GM12801 (cell line): ENCODE measurements around the gene ALOX15B.

ENCODE experiments used
- TF ChIP-seq, protein P1 (sequence below): IDR thresholded peaks from one replicate; pipeline ENCODE4 v1.5.1; 2011; ENCODE audit warnings: control low read depth; ENCODE audit not compliant: insufficient read length; ENCODE audit errors: extremely low read depth

ALOX15B gene

DNA sequence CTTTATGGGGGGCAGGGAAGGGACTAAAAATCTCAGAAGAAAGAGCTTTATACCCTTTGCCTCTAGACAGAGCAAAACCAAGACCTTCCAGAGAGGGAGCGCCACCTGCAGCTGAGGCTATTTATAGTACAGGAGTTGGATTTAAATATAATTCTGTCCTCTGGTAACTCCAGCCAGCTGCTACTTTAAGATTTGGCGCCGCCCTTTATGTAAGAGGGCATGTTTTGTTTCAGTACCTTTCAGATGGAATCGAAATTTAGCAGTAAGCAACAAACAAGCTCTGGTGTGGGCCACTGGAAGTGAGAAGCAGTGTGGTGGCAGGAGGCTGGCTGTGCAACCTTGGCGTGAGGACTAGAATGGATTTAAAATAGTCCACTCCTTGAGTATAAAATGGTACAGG, 41.7 kb upstream of the ALOX15B start:
- TF ChIP-seq, protein P1, sequence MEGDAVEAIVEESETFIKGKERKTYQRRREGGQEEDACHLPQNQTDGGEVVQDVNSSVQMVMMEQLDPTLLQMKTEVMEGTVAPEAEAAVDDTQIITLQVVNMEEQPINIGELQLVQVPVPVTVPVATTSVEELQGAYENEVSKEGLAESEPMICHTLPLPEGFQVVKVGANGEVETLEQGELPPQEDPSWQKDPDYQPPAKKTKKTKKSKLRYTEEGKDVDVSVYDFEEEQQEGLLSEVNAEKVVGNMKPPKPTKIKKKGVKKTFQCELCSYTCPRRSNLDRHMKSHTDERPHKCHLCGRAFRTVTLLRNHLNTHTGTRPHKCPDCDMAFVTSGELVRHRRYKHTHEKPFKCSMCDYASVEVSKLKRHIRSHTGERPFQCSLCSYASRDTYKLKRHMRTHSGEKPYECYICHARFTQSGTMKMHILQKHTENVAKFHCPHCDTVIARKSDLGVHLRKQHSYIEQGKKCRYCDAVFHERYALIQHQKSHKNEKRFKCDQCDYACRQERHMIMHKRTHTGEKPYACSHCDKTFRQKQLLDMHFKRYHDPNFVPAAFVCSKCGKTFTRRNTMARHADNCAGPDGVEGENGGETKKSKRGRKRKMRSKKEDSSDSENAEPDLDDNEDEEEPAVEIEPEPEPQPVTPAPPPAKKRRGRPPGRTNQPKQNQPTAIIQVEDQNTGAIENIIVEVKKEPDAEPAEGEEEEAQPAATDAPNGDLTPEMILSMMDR: no peak

DNA sequence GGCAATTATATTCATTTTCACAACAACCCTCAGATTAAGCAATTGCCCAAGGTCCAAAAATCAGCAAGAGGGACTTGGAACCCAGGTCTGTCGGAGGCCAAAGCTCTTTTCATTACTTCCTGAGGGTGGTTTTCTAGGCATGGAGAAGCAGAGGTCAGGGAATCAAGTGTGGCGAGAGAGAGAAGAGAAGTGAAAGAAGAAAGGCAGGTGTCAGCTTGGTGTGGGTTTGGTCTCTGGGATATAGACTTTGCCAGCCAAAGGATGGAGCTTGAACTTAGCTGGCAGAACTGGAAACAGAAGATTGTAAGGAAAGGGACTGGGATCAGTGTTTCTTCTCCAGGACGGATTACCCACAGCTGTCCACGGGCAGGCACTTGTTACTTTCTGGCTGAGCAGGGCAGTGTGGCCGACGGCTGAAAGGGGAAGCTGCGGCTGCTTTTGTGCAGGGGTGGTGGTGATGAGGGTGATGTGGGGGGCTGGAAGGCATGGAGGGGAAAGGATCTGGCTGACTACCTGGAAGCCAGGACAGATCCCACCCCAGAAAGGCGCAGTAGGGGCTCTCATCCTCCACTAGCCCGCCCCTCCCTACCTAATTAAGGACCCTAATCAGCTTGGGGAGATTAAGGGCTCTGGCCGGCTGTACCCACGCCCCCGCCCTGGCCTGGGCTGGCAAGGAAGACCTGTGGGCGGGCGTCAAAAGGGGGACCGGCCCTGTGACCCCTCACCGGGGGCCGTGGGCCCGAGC, 36.7 kb upstream of the ALOX15B start, which contains the start of gene GUCY2D:
Gene GUCY2D (plus strand): TSS at position 640 of the 745 bp plus-strand sequence. CDS start 433 bp downstream, outside the sequence.
- TF ChIP-seq, protein P1: no peak

DNA sequence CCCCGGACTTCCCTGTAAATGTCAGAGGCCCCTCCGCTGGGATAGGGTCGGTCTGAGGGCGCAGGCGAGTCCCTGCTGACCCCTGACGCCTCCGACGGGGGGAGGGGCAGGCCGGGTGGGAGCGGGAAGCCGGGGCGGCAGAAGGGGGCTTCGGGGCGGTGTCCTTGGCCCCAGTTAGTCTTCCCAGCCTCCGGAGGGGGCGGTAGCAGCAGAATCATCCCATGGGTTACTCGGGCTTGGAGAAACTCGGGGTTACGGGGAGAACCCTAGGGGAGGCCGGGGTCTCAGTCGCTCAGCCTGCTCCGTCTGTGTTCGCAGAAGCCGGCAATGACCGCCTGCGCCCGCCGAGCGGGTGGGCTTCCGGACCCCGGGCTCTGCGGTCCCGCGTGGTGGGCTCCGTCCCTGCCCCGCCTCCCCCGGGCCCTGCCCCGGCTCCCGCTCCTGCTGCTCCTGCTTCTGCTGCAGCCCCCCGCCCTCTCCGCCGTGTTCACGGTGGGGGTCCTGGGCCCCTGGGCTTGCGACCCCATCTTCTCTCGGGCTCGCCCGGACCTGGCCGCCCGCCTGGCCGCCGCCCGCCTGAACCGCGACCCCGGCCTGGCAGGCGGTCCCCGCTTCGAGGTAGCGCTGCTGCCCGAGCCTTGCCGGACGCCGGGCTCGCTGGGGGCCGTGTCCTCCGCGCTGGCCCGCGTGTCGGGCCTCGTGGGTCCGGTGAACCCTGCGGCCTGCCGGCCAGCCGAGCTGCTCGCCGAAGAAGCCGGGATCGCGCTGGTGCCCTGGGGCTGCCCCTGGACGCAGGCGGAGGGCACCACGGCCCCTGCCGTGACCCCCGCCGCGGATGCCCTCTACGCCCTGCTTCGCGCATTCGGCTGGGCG, 35.9 kb upstream of the ALOX15B start:
- TF ChIP-seq, protein P1: no peak

DNA sequence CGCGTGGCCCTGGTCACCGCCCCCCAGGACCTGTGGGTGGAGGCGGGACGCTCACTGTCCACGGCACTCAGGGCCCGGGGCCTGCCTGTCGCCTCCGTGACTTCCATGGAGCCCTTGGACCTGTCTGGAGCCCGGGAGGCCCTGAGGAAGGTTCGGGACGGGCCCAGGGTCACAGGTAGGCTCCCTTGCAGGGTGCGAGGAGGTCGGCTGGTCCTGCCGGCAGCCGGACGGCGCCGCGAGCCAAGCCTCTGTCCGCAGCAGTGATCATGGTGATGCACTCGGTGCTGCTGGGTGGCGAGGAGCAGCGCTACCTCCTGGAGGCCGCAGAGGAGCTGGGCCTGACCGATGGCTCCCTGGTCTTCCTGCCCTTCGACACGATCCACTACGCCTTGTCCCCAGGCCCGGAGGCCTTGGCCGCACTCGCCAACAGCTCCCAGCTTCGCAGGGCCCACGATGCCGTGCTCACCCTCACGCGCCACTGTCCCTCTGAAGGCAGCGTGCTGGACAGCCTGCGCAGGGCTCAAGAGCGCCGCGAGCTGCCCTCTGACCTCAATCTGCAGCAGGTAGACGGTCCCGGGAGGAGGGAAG, 35.2 kb upstream of the ALOX15B start:
- TF ChIP-seq, protein P1: no peak

DNA sequence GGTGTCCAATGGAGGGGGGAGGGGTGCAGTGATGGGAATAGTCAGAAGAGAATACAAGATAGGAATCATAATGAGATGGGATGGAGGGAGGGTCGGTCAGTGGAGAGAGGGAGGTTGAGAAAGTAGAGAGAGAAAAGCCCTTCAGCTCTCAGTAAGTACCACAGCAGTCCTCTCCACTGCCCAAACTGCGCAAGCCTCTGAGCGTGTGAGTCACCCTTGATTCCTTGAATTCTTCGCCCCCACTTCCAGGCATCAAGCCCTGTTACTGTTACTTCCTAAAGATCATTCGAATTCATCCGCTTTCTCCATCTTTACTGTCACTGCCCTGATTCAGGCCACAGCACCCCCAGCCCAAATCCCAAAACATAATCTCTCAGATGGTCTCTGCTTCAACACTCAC, 34.0 kb upstream of the ALOX15B start:
- TF ChIP-seq, protein P1: no peak

DNA sequence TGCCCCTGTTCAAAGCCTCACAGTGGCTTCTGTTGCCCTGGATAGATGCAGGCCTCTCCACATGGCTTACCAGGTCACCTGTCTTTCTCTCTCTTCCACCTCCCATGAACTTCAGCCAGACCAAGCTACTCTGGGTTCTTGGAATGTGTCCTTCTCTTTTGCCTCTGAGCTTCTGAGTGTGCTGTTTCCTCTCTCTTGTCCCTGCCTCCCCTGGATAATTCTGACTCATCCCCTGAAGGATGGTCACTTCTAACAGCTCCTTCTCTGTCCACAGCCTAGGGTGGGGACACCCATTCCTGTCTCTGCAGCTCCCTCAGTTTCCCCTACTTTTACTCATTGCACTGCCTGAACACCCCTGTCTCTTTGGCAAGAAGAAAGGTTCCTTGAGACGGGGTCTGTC, 33.5 kb upstream of the ALOX15B start:
- TF ChIP-seq, protein P1: no peak

DNA sequence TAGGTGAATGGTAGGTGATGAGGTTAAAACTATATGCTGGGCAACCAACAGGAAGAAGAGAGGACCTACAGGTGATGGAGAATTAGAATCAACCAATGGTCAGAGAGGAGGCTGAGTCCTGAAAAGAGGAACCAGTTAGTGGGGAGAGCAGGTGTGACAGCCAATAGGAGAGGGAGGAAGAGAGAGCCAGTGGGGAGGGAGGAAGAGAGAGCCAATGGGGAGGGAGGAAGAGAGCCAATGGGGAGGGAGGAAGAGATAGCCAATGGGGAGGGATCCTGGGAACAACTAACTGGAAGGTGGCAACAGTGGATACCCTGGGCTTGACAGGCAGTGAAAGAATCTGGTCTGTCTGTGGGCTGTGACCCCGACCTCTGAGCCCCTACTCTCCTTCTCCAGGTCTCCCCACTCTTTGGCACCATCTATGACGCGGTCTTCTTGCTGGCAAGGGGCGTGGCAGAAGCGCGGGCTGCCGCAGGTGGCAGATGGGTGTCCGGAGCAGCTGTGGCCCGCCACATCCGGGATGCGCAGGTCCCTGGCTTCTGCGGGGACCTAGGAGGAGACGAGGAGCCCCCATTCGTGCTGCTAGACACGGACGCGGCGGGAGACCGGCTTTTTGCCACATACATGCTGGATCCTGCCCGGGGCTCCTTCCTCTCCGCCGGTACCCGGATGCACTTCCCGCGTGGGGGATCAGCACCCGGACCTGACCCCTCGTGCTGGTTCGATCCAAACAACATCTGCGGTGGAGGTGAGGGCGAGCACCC, 32.7 kb upstream of the ALOX15B start:
- TF ChIP-seq, protein P1: no peak
